GM21619 (cell line): Measurements from ENCODE around the gene TDP1.
"Not testable (repeated sequence)": the region's sequence is repeated elsewhere in the genome, so short reads cannot be mapped to it uniquely, and the experiment has no call there.

ENCODE experiments used
- ATAC-seq: cut with Tn5 transposase; IDR thresholded peaks from one replicate; pipeline ENCODE4 v1.9.1; 2021; ENCODE audit not compliant: unreplicated experiment

TDP1 gene

GRCh38 chr14:89987161-89987475 lies 31.4 kb downstream of the TDP1 start:
- no peak for ATAC-seq

GRCh38 chr14:89988787-89989186 lies 33.1 kb downstream of the TDP1 start:
- no peak for ATAC-seq

GRCh38 chr14:89990218-89990617 lies 34.5 kb downstream of the TDP1 start:
- ATAC-seq, result no peak

DNA sequence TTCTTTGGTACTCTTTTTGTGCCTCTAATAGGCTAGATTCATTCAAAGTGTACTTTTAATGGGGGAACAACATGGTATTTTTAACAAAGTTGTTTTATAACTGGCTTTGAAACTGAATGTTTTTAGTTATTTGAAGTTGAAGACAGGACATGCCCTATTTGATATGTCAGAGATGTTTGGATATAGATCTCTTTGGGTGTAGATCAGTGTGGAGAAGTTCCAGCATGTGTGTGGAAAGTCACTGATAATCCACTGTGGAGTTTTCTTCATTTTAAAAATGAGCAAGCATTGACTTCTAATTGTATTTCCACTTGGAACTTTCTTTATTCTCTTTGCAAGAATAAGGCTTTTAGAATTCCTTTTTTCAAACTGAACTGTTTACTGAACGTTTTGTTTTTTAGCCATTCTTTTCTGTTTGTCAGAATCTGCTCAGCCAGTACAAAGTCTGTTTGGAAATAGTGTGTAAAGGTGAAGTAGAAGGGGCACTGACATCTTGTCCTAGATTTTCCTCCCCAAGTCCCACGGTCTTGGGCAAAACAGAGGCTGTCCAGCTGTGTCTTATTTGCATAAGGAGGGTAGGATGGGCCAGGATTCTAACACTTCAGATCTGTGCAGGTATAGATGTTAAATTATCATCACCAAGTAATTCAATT lies 35.0 kb downstream of the TDP1 start:
- ATAC-seq, result no peak

DNA sequence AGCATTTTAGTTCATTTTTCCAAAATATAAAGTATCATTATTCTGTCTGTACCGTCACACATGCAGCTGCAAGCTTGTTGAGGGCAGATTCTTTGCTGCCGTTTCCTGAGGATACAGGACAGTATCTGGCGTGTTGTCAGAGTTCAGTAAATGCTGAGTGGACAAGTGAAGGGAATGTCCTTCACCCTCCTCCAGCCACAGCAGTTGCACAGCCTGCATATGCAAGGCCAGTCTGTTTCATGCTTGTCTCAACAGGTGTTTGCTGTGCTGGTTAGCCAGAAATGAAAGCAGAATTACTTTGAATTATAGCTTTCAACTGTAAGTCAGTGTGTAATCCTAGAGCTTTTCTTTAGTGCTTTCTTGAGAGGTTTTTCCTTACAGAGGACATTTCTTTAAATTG lies 36.5 kb downstream of the TDP1 start:
- no peak for ATAC-seq

- ATAC-seq, result no peak
These were observed 41.2 kb downstream of the TDP1 start for GRCh38 chr14:89996963-89997362.

DNA sequence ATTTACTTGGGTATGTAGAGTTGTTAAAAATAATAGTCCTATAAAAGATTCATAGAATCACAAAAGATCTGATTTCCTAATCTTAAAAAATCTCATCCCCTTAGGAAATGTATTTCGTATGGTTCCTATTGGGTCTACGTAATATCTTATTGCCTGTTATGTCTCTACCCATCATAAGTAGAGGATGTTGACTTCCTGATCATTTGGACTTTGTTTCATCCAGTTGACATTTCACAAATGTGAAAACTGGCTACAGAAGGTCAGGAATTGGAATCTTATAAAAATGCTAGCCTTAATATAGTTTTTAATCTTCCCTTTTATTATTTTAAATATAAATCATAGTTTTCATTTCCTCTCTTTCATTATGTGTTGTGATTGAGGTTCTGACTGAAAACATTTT lies 45.2 kb downstream of the TDP1 start:
- no peak for ATAC-seq

- ATAC-seq, result no peak
These were observed 48.0 kb downstream of the TDP1 start for GRCh38 chr14:90003526-90004307.

DNA sequence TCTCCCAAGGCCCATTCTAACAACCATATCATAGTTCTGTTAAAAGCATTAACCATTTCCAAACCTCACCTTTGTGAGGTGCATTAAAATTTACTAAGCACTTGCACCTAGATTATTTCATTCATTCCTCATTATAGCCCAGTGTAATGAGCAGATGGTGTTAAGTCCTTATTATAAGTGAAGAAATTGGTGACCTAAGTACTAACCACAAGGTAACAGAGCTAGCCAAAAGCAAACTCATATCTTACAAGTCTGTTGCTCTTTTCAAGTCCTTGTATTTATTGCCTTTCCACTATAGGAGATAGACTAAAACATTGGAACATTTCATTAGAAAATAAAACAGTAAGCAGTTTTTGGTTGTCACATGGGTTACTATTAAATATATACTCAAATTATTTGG lies 49.7 kb downstream of the TDP1 start:
- ATAC-seq, result no peak

DNA sequence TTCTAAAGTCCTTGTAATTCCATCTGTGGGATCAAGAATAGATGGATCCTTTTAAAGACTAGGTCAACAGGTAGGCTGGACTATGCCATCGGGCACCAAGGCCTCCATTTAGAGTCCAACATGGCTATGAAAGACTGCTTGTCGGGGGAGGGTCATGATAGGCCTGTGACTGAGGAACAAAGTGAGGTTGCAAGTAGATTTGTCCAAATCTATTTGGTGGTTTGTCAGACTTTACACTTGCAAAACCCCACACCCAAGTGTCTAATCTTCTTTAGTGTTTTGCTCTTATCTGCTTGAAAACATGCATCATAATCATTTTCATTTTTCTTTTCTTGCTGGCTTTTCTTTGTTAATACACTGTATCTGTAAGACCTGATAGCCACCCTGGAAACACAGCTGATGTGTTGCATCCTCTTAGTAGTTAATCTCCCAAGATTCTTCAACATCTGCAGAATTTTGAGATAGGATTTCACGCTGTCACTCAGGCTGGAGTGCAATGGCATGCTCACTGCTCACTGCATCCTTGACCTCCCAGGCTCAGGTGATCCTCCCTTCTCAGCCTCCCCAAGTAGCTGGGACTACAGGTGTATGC lies 50.3 kb downstream of the TDP1 start:
- ATAC-seq, result no peak

- no peak for ATAC-seq
These were observed 61.6 kb downstream of the TDP1 start for GRCh38 chr14:90017371-90017770.

GRCh38 chr14:90019824-90020523 lies 64.2 kb downstream of the TDP1 start:
- no peak for ATAC-seq

GRCh38 chr14:90023176-90023896 lies 67.6 kb downstream of the TDP1 start:
- no peak for ATAC-seq

DNA sequence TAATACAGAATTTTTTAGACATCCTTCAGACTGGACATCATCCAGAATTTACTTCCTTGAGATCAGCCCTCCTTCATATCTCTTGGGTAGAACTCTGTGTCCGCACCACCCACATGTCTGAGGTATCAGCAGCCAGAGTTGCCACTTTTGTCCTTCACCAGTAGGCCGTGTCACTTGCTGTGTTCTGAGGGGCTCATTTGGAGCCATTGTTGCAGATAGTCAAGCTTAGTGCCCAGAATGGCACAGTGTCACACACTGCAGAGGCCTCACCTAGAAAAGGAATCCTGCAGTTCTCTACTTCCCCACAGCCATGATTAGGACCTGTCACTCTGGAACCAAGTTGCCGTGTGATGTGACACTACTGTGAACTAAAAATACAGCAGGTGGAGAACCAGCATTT lies 69.2 kb downstream of the TDP1 start:
- no peak for ATAC-seq

DNA sequence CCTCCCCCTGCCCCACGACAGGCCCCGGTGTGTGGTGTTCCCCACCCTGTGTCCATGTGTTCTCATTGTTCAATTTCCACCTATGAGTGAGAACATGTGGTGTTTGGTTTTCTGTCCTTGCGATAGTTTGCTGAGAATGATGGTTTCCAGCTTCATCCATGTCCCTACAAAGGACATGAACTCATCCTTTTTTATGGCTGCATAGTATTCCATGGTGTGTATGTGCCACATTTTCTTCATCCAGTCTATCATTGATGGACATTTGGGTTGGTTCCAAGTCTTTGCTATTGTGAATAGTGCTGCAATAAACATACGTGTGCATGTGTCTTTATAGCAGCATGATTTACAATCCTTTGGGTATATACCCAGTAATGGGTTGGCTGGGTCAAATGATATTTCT lies 70.9 kb downstream of the TDP1 start:
- not testable (repeated sequence) for ATAC-seq

- ATAC-seq, result no peak
These were observed 72.1 kb downstream of the TDP1 start for GRCh38 chr14:90027842-90028241.

GRCh38 chr14:90034156-90034555 lies 78.4 kb downstream of the TDP1 start:
- peak; percentile 47 for ATAC-seq

GRCh38 chr14:90034835-90035525 lies 79.3 kb downstream of the TDP1 start:
- ATAC-seq, result no peak

DNA sequence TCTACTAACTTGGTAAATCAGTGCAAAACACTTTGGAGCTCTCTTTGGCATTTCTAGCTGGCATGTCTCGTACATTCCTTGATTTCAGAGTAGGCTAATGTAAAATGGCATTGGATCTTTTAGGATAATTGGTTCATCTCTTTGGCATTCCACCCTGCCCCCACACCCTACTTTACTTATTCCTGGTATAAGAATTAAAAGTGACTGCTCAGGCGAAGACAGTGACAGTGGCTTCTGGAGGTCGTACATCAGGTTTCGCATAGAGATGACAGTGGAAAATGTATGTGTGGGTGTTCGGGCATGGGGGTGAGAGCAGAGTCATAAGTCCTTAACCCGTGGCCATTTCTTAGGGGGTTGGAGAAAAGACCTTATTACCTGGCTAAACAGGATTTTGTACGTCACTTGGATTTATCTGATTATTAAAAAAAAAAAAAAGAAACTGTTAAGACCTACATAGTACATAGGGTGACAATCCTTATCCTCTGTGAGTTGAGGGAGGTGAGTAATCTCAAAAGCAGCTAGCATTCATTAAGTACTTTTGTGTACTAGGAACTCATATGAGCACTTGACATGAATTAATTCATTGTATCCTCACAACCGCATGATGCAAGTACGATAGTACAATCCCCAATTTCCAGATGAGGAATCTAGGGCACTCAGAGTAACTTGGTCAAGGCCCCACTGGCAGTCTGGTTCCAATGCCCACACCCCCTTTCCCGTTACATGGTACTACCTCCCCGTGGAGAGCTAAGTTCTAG lies 83.7 kb downstream of the TDP1 start:
- ATAC-seq, result no peak

DNA sequence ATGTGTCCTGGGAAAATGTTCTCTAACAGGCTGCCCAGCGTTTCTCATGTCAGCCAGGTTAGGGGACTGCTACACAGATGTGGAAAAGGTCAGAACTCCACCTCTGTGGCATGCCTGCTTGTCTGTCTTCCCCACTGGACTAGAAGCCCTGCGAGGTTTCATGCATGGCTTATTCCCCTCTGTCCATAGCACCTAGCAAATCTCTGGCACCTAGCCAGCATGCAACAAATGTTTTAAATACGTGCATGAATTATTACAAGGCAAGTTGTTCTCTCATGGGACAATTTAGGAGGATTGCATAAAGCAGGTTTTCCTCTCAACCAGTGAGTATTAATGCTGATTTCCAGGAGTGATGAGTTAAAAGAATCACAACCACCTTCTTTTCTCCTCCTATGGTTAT lies 84.7 kb downstream of the TDP1 start:
- no peak for ATAC-seq
